H9 (cell line): ENCODE data around the gene SLIT1. TPM values are rescaled to one million over a fixed set of nuclear protein-coding genes. Genes with fewer than 3 reads are reported as not detected.

Experiments
- DNase-seq: peaks from one replicate; pipeline ENCODE4 v3.0.0-alpha.2; 2017
- H2AFZ ChIP-seq: one replicate; pipeline ENCODE4 v1.6.1; 2013; ENCODE audit warnings: mild to moderate bottlenecking, low read length, control low read depth, moderate library complexity
- H2AK5ac ChIP-seq: 2 replicates; pipeline ENCODE4 v1.6.1; 2013; ENCODE audit warnings: low read length, control low read depth, mixed read lengths; ENCODE audit not compliant: insufficient read length
- H2BK120ac ChIP-seq: one replicate; pipeline ENCODE4 v1.6.1; 2013; ENCODE audit warnings: low read depth, mild to moderate bottlenecking, low read length, control low read depth, inconsistent platforms; ENCODE audit not compliant: poor library complexity, severe bottlenecking
- H2BK12ac ChIP-seq: 2 replicates; pipeline ENCODE4 v1.6.1; 2013; ENCODE audit warnings: low read length, control low read depth, mixed read lengths, low read depth; ENCODE audit not compliant: insufficient read length
- H2BK15ac ChIP-seq: 2 replicates; pipeline ENCODE4 v1.6.1; 2013; ENCODE audit warnings: low read depth, low read length, control low read depth
- H2BK20ac ChIP-seq: one replicate; pipeline ENCODE4 v1.6.1; 2013; ENCODE audit warnings: low read depth, mild to moderate bottlenecking, low read length, control low read depth, inconsistent platforms; ENCODE audit not compliant: poor library complexity, severe bottlenecking
- H2BK5ac ChIP-seq: 2 replicates; pipeline ENCODE4 v1.6.1; 2013; ENCODE audit warnings: low read length, control low read depth, mixed read lengths; ENCODE audit not compliant: insufficient read length
- H3K14ac ChIP-seq: 2 replicates; pipeline ENCODE4 v1.6.1; 2013; ENCODE audit warnings: low read length, control low read depth; ENCODE audit not compliant: insufficient read depth
- H3K18ac ChIP-seq: 2 replicates; pipeline ENCODE4 v1.6.1; 2013; ENCODE audit warnings: low read depth, mild to moderate bottlenecking, mixed read lengths, low read length, control low read depth; ENCODE audit not compliant: insufficient read length
- H3K23ac ChIP-seq: 2 replicates; pipeline ENCODE4 v1.6.1; 2013; ENCODE audit warnings: low read length, control low read depth, mixed read lengths, low read depth; ENCODE audit not compliant: insufficient read length
- H3K23me2 ChIP-seq: 2 replicates; pipeline ENCODE4 v1.6.1; 2013; ENCODE audit warnings: low read depth, mild to moderate bottlenecking, mixed read lengths, low read length, control low read depth; ENCODE audit not compliant: insufficient read length, poor library complexity, severe bottlenecking
- H3K27ac ChIP-seq: 2 replicates; pipeline ENCODE4 v1.5.1; 2013; ENCODE audit warnings: low read length, control low read depth, mixed read lengths, low read depth; ENCODE audit not compliant: insufficient read length
- H3K27me3 ChIP-seq: 2 replicates; pipeline ENCODE4 v1.6.1; 2013; ENCODE audit warnings: low read length, control low read depth, inconsistent platforms; ENCODE audit not compliant: insufficient read depth
- H3K4ac ChIP-seq: 2 replicates; pipeline ENCODE4 v1.6.1; 2013; ENCODE audit warnings: low read depth, mild to moderate bottlenecking, control low read depth, inconsistent platforms, low read length, moderate library complexity
- H3K4me1 ChIP-seq: 2 replicates; pipeline ENCODE4 v1.6.1; 2013; ENCODE audit warnings: low read length, control low read depth, inconsistent platforms; ENCODE audit not compliant: insufficient read depth
- H3K4me2 ChIP-seq: 2 replicates; pipeline ENCODE4 v1.6.1; 2013; ENCODE audit warnings: low read length, control low read depth, mixed read lengths; ENCODE audit not compliant: insufficient read length, insufficient read depth
- H3K56ac ChIP-seq: 2 replicates; pipeline ENCODE4 v1.6.1; 2013; ENCODE audit warnings: low read depth, mild to moderate bottlenecking, mixed read lengths, low read length, control low read depth; ENCODE audit not compliant: insufficient read length
- H3K79me1 ChIP-seq: 2 replicates; pipeline ENCODE4 v1.6.1; 2013; ENCODE audit warnings: low read depth, mild to moderate bottlenecking, moderate library complexity, low read length, control low read depth, inconsistent platforms; ENCODE audit not compliant: insufficient read depth, poor library complexity, severe bottlenecking
- H3K79me2 ChIP-seq: 2 replicates; pipeline ENCODE4 v1.6.1; 2013; ENCODE audit warnings: low read length, control low read depth, inconsistent platforms; ENCODE audit not compliant: insufficient read depth
- H3K9ac ChIP-seq: 2 replicates; pipeline ENCODE4 v1.6.1; 2013; ENCODE audit warnings: low read length, control low read depth, mixed read lengths; ENCODE audit not compliant: insufficient read length; ENCODE audit errors: extremely low read depth
- H3K9me3 ChIP-seq: one replicate; pipeline ENCODE4 v1.6.1; 2013; ENCODE audit warnings: low read depth, low read length, inconsistent platforms; ENCODE audit not compliant: control insufficient read depth
- H3T11ph ChIP-seq: one replicate; pipeline ENCODE4 v1.6.1; 2013; ENCODE audit warnings: mild to moderate bottlenecking, low read length, control low read depth, inconsistent platforms
- H4K20me1 ChIP-seq: one replicate; pipeline ENCODE4 v1.6.1; 2013; ENCODE audit not compliant: control insufficient read depth, insufficient read length, insufficient read depth
- H4K5ac ChIP-seq: 2 replicates; pipeline ENCODE4 v1.6.1; 2013; ENCODE audit warnings: low read depth, mild to moderate bottlenecking, mixed read lengths, low read length, control low read depth; ENCODE audit not compliant: insufficient read length
- H4K8ac ChIP-seq: replicated peaks from 2 replicates; pipeline ENCODE4 v1.6.1; 2013; ENCODE audit warnings: low read length, control low read depth, mixed read lengths, low read depth; ENCODE audit not compliant: insufficient read length
- H4K91ac ChIP-seq: 2 replicates; pipeline ENCODE4 v1.6.1; 2013; ENCODE audit warnings: low read depth, mild to moderate bottlenecking, moderate library complexity, mixed read lengths, low read length, control low read depth; ENCODE audit not compliant: insufficient read length
- H3K27ac Mint-ChIP-seq, 3 experiments: 2 replicates in 2 of 3; 3 replicates in 1 of 3; pipeline ENCODE4 v1.8.0; 2020 to 2021; ENCODE audit warnings: mixed read lengths in 3 of 3, mild to moderate bottlenecking in 1 of 3, moderate library complexity in 1 of 3
- H3K27me3 Mint-ChIP-seq: 2 replicates; pipeline ENCODE4 v1.8.0; 2021; ENCODE audit warnings: low read depth, mild to moderate bottlenecking, moderate library complexity, mixed read lengths
- H3K36me3 Mint-ChIP-seq, 3 experiments: 2 replicates in 2 of 3; 3 replicates in 1 of 3; pipeline ENCODE4 v1.8.0; 2020 to 2021; ENCODE audit warnings: low read depth in 3 of 3, mixed read lengths in 3 of 3; ENCODE audit not compliant: insufficient read depth in 1 of 3
- H3K4me1 Mint-ChIP-seq, 2 experiments: 2 replicates each; pipeline ENCODE4 v1.8.0; 2020; ENCODE audit warnings: mixed read lengths in 2 of 2
- H3K4me3 Mint-ChIP-seq, 2 experiments: 2 replicates in 1 of 2; 3 replicates in 1 of 2; pipeline ENCODE4 v1.8.0; 2020 to 2021; ENCODE audit warnings: mild to moderate bottlenecking in 2 of 2, mixed read lengths in 2 of 2, moderate library complexity in 1 of 2
- H3K9me3 Mint-ChIP-seq, 2 experiments: 2 replicates in 1 of 2; 3 replicates in 1 of 2; pipeline ENCODE4 v1.8.0; 2020; ENCODE audit warnings: mild to moderate bottlenecking in 2 of 2, mixed read lengths in 2 of 2, moderate library complexity in 1 of 2
- CTCF ChIP-seq: fragments of 200-600 bp; sonication (generic); conservative IDR thresholded peaks from 3 replicates; pipeline ENCODE4 v1.8.0; 2021; ENCODE audit warnings: antibody characterized with exemption, mild to moderate bottlenecking
- WGBS: extraction: QIAGEN DNeasy Blood & Tissue Kit; methylation state at CpG from one replicate; pipeline ENCODE4 v1.1.7; 2013; ENCODE audit warnings: missing lambda C conversion rate, low lambda C conversion rate, mixed read lengths; ENCODE audit not compliant: insufficient read length; ENCODE audit errors: extremely low coverage; 5-methylcytosine and 5-hydroxymethylcytosine counted together
- total RNA-seq: library from RNA; stranded (reverse); gene quantifications from 2 replicates; pipeline ENCODE4 v1.2.1, GENCODE V29; 2021

The SLIT1 gene
- total RNA-seq, 1 experiment from 2014 or later = 0.57 TPM

GRCh38 chr10:96949039-96949683 is 236.6 kb downstream of the SLIT1 start:
- Histone ChIP-seq H3K9me3 (no peaks in the 10 kb centered on the region), H3K23ac (no peak overlapping the region), H2BK20ac (no peak overlapping the region), H2BK15ac (no peak overlapping the region), H2AK5ac (no peak overlapping the region), H3K27me3 (no peaks in the 10 kb centered on the region), H3K27ac (no peak overlapping the region), H3K18ac (no peak overlapping the region), H3K14ac (no peak overlapping the region), H2BK120ac (no peak overlapping the region), H3K23me2 (no peaks in the 10 kb centered on the region), H4K91ac (no peak overlapping the region), H3K79me2 (no peaks in the 10 kb centered on the region), H2BK5ac (no peak overlapping the region), H4K5ac (no peak overlapping the region), H3T11ph (no peak overlapping the region), H3K4ac (no peak overlapping the region), H3K56ac (no peak overlapping the region), H2BK12ac (no peak overlapping the region), H3K79me1 (no peaks in the 10 kb centered on the region), H3K4me2 (no peak overlapping the region), H4K20me1 (no peaks in the 10 kb centered on the region), H3K9ac (no peak overlapping the region), H4K8ac (no peak overlapping the region), H3K4me1 (no peaks in the 10 kb centered on the region), H2AFZ (no peak overlapping the region)
- no CpG with 5 or more reads among the region's 5 CpGs for WGBS
- H3K36me3 Mint-ChIP-seq = peaks cover 5 to 24% (median 17%) of the 10 kb centered on the region in 3 experiments; a peak in 5 of 7 replicates
- H3K4me1 Mint-ChIP-seq = no peaks in the 10 kb centered on the region
- H3K27ac Mint-ChIP-seq = peak overlapping the region in 2 of 3 experiments; percentile 11 to 50; a peak in 3 of 7 replicates
- no peak overlapping the region for H3K4me3 Mint-ChIP-seq
- no peak for DNase-seq
- TF ChIP-seq CTCF = no peak
- no peaks in the 10 kb centered on the region for H3K9me3 Mint-ChIP-seq
- no peaks in the 10 kb centered on the region for H3K27me3 Mint-ChIP-seq

Other genes starting within 250 kb of the SLIT1 start
- 30.5 and 33.2 TPM in 2 replicates for gene ARHGAP19, start 106.7 kb upstream of the SLIT1 start, total RNA-seq
- gene FRAT1, start 133.3 kb upstream of the SLIT1 start, total RNA-seq = 7.3 and 8.1 TPM in 2 replicates
- 128 and 129 TPM in 2 replicates for gene FRAT2, start 148.8 kb upstream of the SLIT1 start, total RNA-seq
- 71.6 and 83.0 TPM in 2 replicates for gene RRP12, start 215.4 kb upstream of the SLIT1 start, total RNA-seq
- gene PGAM1, start 240.2 kb upstream of the SLIT1 start, total RNA-seq = 932 and 935 TPM in 2 replicates